ENCODE results near the gene TANC1.
A peak's percentile ranks its signal among the peaks of the same experiment; 100 is the strongest.

TANC1 gene

DNA sequence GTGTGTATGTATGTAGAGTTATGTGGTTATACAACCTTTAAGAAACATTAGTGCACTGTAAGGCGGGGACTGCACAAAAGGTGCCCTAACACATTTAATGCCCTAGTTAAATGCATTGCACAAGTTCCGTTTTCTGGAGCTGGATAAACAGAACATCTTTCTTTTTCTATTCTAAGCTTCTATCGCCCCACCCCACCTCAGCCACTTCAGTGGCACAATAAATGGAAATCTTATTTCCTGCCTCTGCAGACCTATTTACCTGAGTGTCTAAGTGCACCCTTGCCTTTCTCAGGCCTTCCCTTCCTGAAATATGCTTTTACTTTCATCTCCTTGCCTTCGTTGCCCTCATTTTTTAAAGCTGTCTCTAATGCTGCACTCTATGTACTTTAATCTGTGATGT lies 123.5 kb downstream of the TANC1 start:
- Histone ChIP-seq H2BK12ac (ENCODE audit: low read length) (no peak overlapping the region), H2AFZ (ENCODE audit: insufficient read depth, low read length, poor library complexity) (no peak overlapping the region), H2AK5ac (ENCODE audit: low read length) (no peak overlapping the region), H3K4me3 (ENCODE audit: low read depth, low read length) (no peak overlapping the region), H3K18ac (ENCODE audit: low read length) (no peak overlapping the region), H4K12ac (ENCODE audit: low read depth, low read length) (no peak overlapping the region), H3K27me3 (ENCODE audit: insufficient read depth, low read length) (no peaks in the 10 kb centered on the region), H2BK5ac (ENCODE audit: low read depth, low read length, poor library complexity) (no peak overlapping the region), H3K27ac (ENCODE audit: low read depth, low read length) (no peak overlapping the region), H3K9ac (ENCODE audit: low read length) (no peak overlapping the region), H3K4ac (ENCODE audit: low read depth, low read length) (no peak overlapping the region), H3K36me3 (ENCODE audit: control insufficient read depth in 1 of 2, insufficient read depth in 2 of 2, low read length in 2 of 2) (peaks cover 0 to 10% of the 10 kb centered on the region in 2 experiments), H2BK120ac (ENCODE audit: insufficient read depth, low read length, poor library complexity) (no peak overlapping the region), H4K91ac (ENCODE audit: low read depth, low read length) (no peak overlapping the region), H3K4me1 (ENCODE audit: control insufficient read depth in 1 of 2, insufficient read depth in 2 of 2, low read length in 2 of 2) (peaks cover 6 to 13% of the 10 kb centered on the region in 2 experiments), H3K79me1 (ENCODE audit: low read length) (peaks cover 3% of the 10 kb centered on the region), H3K14ac (ENCODE audit: low read length) (no peak overlapping the region), H3K4me2 (ENCODE audit: low read length) (no peak overlapping the region), H4K8ac (ENCODE audit: low read depth, low read length) (no peak overlapping the region), H3K9me3 (ENCODE audit: insufficient read depth, low read depth, low read length) (peaks cover 3% of the 10 kb centered on the region), H3K23ac (ENCODE audit: low read length) (no peak overlapping the region), H3K79me2 (ENCODE audit: control insufficient read depth, insufficient read depth, low read length, poor library complexity) (peaks cover 2% of the 10 kb centered on the region)
- WGBS (ENCODE audit: extremely low coverage, insufficient coverage, insufficient read length), result no CpG with 5 or more reads among the region's 4 CpGs
- DNase-seq, result no peak

DNA sequence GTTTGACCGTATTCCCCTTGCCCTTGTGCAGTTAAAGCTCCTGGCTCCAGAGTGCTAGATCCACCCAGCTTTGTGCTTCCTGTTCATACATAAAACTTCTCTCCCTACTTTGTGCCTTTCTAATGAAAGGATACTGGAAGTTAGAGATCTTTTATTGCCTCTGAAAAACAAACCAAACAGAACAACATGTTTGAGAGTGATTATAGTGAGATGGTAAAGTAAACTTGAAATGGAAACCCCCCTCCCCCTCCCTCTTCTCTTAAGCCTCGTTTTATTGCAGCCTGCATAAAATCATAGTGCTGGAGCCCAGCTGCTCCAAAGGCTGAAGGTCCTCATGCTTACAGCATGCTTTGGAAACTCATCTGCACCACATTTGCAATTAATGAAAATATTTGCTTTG lies 125.1 kb downstream of the TANC1 start:
- H3K4me1 ChIP-seq (ENCODE audit: control insufficient read depth in 1 of 2, insufficient read depth in 2 of 2, low read length in 2 of 2), result peaks cover 6 to 13% of the 10 kb centered on the region in 2 experiments
- peaks cover 0 to 10% of the 10 kb centered on the region in 2 experiments for H3K36me3 ChIP-seq (ENCODE audit: control insufficient read depth in 1 of 2, insufficient read depth in 2 of 2, low read length in 2 of 2)
- peaks cover 2% of the 10 kb centered on the region for H3K79me2 ChIP-seq (ENCODE audit: control insufficient read depth, insufficient read depth, low read length, poor library complexity)
- DNase-seq, result no peak
- no peak overlapping the region for H2BK12ac ChIP-seq (ENCODE audit: low read length)
- peaks cover 3% of the 10 kb centered on the region for H3K79me1 ChIP-seq (ENCODE audit: low read length)
- no peak overlapping the region for H3K9ac ChIP-seq (ENCODE audit: low read length)
- H2AFZ ChIP-seq (ENCODE audit: insufficient read depth, low read length, poor library complexity), result no peak overlapping the region
- H3K23ac ChIP-seq (ENCODE audit: low read length), result no peak overlapping the region
- no peak overlapping the region for H3K14ac ChIP-seq (ENCODE audit: low read length)
- no peak overlapping the region for H4K8ac ChIP-seq (ENCODE audit: low read depth, low read length)
- H3K27me3 ChIP-seq (ENCODE audit: insufficient read depth, low read length), result no peaks in the 10 kb centered on the region
- no peak overlapping the region for H4K91ac ChIP-seq (ENCODE audit: low read depth, low read length)
- no peak overlapping the region for H2BK5ac ChIP-seq (ENCODE audit: low read depth, low read length, poor library complexity)
- no CpG with 5 or more reads among the region's 2 CpGs for WGBS (ENCODE audit: extremely low coverage, insufficient coverage, insufficient read length)
- H3K4me3 ChIP-seq (ENCODE audit: low read depth, low read length), result no peak overlapping the region
- H3K4ac ChIP-seq (ENCODE audit: low read depth, low read length), result no peak overlapping the region
- no peak overlapping the region for H2AK5ac ChIP-seq (ENCODE audit: low read length)
- H2BK120ac ChIP-seq (ENCODE audit: insufficient read depth, low read length, poor library complexity), result no peak overlapping the region
- no peak overlapping the region for H3K27ac ChIP-seq (ENCODE audit: low read depth, low read length)
- H3K9me3 ChIP-seq (ENCODE audit: insufficient read depth, low read depth, low read length), result peaks cover 3% of the 10 kb centered on the region
- no peak overlapping the region for H3K18ac ChIP-seq (ENCODE audit: low read length)
- no peak overlapping the region for H3K4me2 ChIP-seq (ENCODE audit: low read length)
- H4K12ac ChIP-seq (ENCODE audit: low read depth, low read length), result no peak overlapping the region

DNA sequence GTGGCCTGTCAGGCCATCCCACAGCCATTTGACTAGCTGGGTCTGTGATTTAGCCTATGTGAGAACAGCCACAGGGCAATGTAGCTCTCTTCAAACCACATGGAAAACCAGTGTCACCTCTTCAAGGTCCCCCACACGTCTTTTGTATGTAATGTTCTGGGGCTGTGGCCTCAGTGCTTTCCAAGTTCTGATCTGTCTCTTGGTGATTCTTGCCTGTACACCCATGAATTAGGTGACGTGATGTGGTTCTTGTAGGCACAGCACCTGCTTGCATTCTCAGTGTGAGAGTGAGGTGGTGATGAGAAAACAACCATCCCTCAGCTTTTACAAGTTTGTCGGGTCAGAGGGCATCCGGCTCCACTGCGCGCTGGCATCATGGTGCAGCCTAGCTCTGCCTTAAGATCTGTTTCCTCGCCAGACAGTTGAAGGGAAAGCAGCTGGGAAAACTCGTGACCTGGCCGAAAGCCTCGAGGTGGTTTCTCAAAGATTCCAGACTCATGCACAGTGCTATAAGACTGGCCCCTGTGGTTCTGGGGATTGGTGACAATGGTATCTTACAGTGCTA lies 125.8 kb downstream of the TANC1 start:
- Histone ChIP-seq H3K4me1 (ENCODE audit: control insufficient read depth in 1 of 2, insufficient read depth in 2 of 2, low read length in 2 of 2) (peaks cover 6 to 13% of the 10 kb centered on the region in 2 experiments), H3K79me1 (ENCODE audit: low read length) (peaks cover 3% of the 10 kb centered on the region), H4K91ac (ENCODE audit: low read depth, low read length) (no peak overlapping the region), H3K9me3 (ENCODE audit: insufficient read depth, low read depth, low read length) (peaks cover 3% of the 10 kb centered on the region), H2AFZ (ENCODE audit: insufficient read depth, low read length, poor library complexity) (no peak overlapping the region), H3K14ac (ENCODE audit: low read length) (no peak overlapping the region), H3K4ac (ENCODE audit: low read depth, low read length) (no peak overlapping the region), H3K27ac (ENCODE audit: low read depth, low read length) (no peak overlapping the region), H4K12ac (ENCODE audit: low read depth, low read length) (no peak overlapping the region), H4K8ac (ENCODE audit: low read depth, low read length) (no peak overlapping the region), H3K27me3 (ENCODE audit: insufficient read depth, low read length) (no peaks in the 10 kb centered on the region), H3K36me3 (ENCODE audit: control insufficient read depth in 1 of 2, insufficient read depth in 2 of 2, low read length in 2 of 2) (peaks cover 0 to 10% of the 10 kb centered on the region in 2 experiments), H2AK5ac (ENCODE audit: low read length) (no peak overlapping the region), H2BK12ac (ENCODE audit: low read length) (no peak overlapping the region), H2BK120ac (ENCODE audit: insufficient read depth, low read length, poor library complexity) (no peak overlapping the region), H3K4me3 (ENCODE audit: low read depth, low read length) (no peak overlapping the region), H3K79me2 (ENCODE audit: control insufficient read depth, insufficient read depth, low read length, poor library complexity) (peaks cover 2% of the 10 kb centered on the region), H3K9ac (ENCODE audit: low read length) (no peak overlapping the region), H3K4me2 (ENCODE audit: low read length) (no peak overlapping the region), H3K18ac (ENCODE audit: low read length) (no peak overlapping the region), H2BK5ac (ENCODE audit: low read depth, low read length, poor library complexity) (no peak overlapping the region), H3K23ac (ENCODE audit: low read length) (no peak overlapping the region)
- peak in 1 of 2 donors; percentile 15 for DNase-seq
- no CpG with 5 or more reads among the region's 10 CpGs for WGBS (ENCODE audit: extremely low coverage, insufficient coverage, insufficient read length)

DNA sequence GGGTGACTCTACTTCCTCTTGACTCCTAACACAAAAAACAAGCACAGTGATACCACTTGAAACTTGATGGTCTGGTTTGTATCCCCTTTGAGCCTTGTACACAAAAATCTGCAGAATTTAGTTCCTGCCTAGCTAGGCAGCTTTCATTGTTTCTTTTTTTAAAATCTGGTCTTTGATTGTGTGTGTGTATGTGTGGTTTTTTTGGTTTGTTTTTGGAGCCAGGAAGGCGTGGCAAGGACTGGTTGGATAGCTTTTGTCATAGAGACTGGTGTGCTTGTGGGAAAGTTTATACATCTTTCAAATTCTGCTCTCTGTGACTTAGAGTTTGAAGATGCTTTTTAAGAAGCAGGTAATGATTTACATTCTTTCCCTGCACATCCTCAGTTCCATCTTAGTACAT lies 127.4 kb downstream of the TANC1 start:
- Histone ChIP-seq H4K8ac (ENCODE audit: low read depth, low read length) (no peak overlapping the region), H3K18ac (ENCODE audit: low read length) (no peak overlapping the region), H3K9me3 (ENCODE audit: insufficient read depth, low read depth, low read length) (peaks cover 3% of the 10 kb centered on the region), H3K4me1 (ENCODE audit: control insufficient read depth in 1 of 2, insufficient read depth in 2 of 2, low read length in 2 of 2) (peaks cover 4 to 11% of the 10 kb centered on the region in 2 experiments), H3K4me3 (ENCODE audit: low read depth, low read length) (no peak overlapping the region), H2AFZ (ENCODE audit: insufficient read depth, low read length, poor library complexity) (no peak overlapping the region), H2BK120ac (ENCODE audit: insufficient read depth, low read length, poor library complexity) (no peak overlapping the region), H2AK5ac (ENCODE audit: low read length) (no peak overlapping the region), H3K4me2 (ENCODE audit: low read length) (no peak overlapping the region), H3K4ac (ENCODE audit: low read depth, low read length) (no peak overlapping the region), H4K91ac (ENCODE audit: low read depth, low read length) (no peak overlapping the region), H2BK12ac (ENCODE audit: low read length) (no peak overlapping the region), H3K36me3 (ENCODE audit: control insufficient read depth in 1 of 2, insufficient read depth in 2 of 2, low read length in 2 of 2) (peaks cover 0 to 3% of the 10 kb centered on the region in 2 experiments), H3K14ac (ENCODE audit: low read length) (no peak overlapping the region), H2BK5ac (ENCODE audit: low read depth, low read length, poor library complexity) (no peak overlapping the region), H3K23ac (ENCODE audit: low read length) (no peak overlapping the region), H3K9ac (ENCODE audit: low read length) (no peak overlapping the region), H3K27ac (ENCODE audit: low read depth, low read length) (no peak overlapping the region), H3K79me1 (ENCODE audit: low read length) (peaks cover 4% of the 10 kb centered on the region), H3K79me2 (ENCODE audit: control insufficient read depth, insufficient read depth, low read length, poor library complexity) (peaks cover 2% of the 10 kb centered on the region), H4K12ac (ENCODE audit: low read depth, low read length) (no peak overlapping the region), H3K27me3 (ENCODE audit: insufficient read depth, low read length) (no peaks in the 10 kb centered on the region)
- no CpG with 5 or more reads among the region's 1 CpG for WGBS (ENCODE audit: extremely low coverage, insufficient coverage, insufficient read length)
- DNase-seq, result peak in 1 of 2 donors; percentile 63

All from trophoblast cell (in vitro differentiated cells and primary cell).